ENCODE measurements around the gene MITF.

Gene MITF

DNA sequence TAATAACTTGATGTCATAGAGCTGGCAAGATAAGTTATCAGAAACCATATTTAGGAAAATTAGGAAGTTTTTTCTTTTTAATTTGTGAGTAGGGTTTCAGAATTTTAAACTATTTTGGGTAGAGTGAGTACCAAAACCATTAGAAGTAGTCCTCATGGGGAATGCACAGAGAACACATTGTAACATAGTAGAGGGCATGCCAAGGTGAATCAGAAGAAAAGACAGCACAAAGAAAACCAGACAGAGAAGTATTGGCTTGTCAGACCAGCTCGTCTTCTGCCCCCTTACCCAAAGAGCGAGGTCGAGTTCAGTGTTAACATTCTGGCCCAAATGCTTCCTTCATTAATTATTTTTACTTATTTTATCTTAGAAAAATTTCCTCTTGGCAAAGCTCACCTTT is 139.0 kb downstream of the MITF start:
- no peaks in the 10 kb centered on the region for H3K36me3 Mint-ChIP-seq
- H3K9me3 Mint-ChIP-seq = no peaks in the 10 kb centered on the region
- H3K4me3 Mint-ChIP-seq = no peak overlapping the region
- no peaks in the 10 kb centered on the region for H3K27me3 Mint-ChIP-seq
- H3K27ac Mint-ChIP-seq = no peak overlapping the region
- H3K4me1 Mint-ChIP-seq = no peaks in the 10 kb centered on the region

DNA sequence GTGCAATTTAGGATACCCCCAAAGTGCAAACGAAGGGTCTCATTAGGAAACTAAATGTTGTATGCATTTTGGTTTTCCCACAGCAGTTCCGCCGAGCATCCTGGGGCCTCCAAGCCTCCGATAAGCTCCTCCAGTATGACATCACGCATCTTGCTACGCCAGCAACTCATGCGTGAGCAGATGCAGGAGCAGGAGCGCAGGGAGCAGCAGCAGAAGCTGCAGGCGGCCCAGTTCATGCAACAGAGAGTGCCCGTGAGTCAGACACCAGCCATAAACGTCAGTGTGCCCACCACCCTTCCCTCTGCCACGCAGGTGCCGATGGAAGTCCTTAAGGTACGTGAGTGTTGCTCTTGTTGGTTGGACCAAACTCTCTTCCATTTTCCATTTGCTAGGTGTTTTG is 139.8 kb downstream of the MITF start:
- H3K4me3 Mint-ChIP-seq = no peak overlapping the region
- H3K4me1 Mint-ChIP-seq = no peaks in the 10 kb centered on the region
- H3K36me3 Mint-ChIP-seq = no peaks in the 10 kb centered on the region
- H3K27me3 Mint-ChIP-seq = no peaks in the 10 kb centered on the region
- H3K9me3 Mint-ChIP-seq = no peaks in the 10 kb centered on the region
- H3K27ac Mint-ChIP-seq = no peak overlapping the region

DNA sequence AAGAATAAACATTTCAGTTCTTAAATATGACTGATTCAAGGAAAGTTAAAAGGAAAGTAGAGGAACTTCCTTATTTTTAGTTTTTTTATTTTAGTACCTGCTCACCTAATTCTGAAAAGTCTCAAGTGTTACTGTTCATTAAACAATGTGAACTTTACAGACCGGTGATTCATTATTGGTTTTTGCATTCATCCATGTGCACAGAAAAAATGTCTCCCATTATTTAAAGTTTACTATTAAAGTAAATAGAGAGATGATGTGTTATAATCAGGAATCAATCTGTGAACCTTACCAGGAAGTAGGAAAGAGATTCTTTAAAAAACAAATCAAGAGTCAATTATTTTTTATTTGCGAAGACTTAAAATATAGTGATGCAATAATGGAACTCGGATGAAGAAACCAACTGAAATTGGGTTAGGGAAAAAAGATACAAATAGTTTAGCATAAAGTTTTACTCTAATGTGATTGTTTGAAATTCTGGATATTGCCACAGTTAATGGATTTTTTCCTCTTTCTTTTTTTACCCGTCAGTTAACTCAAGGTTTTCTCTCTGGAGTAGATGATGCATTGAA is 140.9 kb downstream of the MITF start:
- H3K4me3 Mint-ChIP-seq = no peak overlapping the region
- no peaks in the 10 kb centered on the region for H3K36me3 Mint-ChIP-seq
- H3K4me1 Mint-ChIP-seq = no peaks in the 10 kb centered on the region
- no peak overlapping the region for H3K27ac Mint-ChIP-seq
- H3K9me3 Mint-ChIP-seq = no peaks in the 10 kb centered on the region
- no peaks in the 10 kb centered on the region for H3K27me3 Mint-ChIP-seq

DNA sequence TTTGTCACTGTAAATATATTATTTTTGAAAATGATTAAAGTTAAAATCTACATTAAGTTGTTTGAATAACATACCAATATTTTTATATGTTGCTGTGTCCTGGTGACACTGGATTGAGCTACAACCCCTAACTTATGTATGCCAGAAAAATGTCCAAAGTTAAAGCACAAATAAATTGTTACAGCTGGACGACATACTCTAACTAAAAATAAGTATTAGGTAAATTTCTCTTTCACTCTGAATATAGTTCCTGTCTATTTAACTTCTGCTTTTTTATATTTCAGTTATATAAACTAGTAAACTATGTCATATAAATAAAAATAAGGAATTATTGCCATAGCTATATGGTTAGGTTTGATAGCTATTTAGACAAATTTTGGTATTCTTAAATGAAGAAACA is 141.8 kb downstream of the MITF start:
- Mint-ChIP-seq H3K4me3 (no peak overlapping the region), H3K36me3 (no peaks in the 10 kb centered on the region), H3K4me1 (no peaks in the 10 kb centered on the region), H3K9me3 (no peaks in the 10 kb centered on the region), H3K27me3 (no peaks in the 10 kb centered on the region), H3K27ac (no peak overlapping the region)

DNA sequence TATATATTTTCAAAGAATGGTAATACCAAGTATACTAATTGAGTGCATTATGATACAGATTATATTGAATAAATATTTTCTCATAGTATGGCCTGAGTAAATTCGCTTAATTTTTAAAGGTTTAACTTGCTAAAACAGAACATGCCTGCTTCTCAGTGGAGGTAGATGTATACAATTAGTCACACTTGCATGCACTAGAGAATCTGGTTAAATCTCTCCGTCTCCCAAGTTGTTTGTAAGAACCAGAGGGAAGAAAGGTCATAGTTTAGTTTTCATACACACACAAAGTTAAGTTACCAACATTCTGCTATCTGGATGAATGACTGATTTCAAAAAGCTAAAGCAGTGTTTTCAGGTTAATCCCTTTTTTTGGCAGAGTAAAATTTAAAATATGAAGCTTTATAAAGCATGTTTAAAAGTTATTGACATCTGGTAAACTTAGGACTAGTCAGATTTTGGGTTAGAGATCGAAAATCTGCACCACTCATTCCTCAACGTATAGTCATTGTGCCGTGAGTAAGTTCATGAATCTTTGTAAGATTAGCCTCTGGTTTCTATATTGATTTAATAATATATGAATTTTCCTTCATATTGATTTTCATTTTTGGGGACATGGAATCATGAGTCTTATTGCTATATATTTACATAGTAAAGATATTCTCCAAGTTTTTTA is 142.6 kb downstream of the MITF start:
- no peak overlapping the region for H3K27ac Mint-ChIP-seq
- H3K36me3 Mint-ChIP-seq = no peaks in the 10 kb centered on the region
- no peaks in the 10 kb centered on the region for H3K9me3 Mint-ChIP-seq

DNA sequence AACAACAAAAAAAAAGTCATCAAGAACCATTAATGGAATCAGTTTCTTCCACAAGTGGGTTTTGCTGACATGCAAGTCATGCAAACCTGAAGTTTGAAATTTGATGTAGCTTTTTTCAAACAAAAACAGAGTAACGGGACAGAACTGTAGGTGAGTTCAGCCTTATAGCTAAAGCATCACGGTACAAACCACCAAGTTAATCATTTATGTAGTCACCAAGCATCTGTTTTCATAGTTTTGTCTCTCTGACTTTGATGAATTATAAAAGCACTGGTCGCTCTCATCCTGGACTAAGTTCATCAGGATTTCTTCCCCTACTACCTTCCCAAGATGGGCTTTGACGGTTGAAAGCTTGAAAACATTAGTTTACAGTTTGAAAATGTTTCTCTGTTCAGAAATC is 143.3 kb downstream of the MITF start:
- Mint-ChIP-seq H3K4me1 (no peaks in the 10 kb centered on the region), H3K9me3 (no peaks in the 10 kb centered on the region), H3K4me3 (no peak overlapping the region), H3K36me3 (no peaks in the 10 kb centered on the region), H3K27ac (no peak overlapping the region), H3K27me3 (no peaks in the 10 kb centered on the region)

More for the DNA sequence above, 142.6 kb downstream of the MITF start:
- Mint-ChIP-seq H3K4me1 (no peaks in the 10 kb centered on the region), H3K27me3 (no peaks in the 10 kb centered on the region), H3K4me3 (no peak overlapping the region)

DNA sequence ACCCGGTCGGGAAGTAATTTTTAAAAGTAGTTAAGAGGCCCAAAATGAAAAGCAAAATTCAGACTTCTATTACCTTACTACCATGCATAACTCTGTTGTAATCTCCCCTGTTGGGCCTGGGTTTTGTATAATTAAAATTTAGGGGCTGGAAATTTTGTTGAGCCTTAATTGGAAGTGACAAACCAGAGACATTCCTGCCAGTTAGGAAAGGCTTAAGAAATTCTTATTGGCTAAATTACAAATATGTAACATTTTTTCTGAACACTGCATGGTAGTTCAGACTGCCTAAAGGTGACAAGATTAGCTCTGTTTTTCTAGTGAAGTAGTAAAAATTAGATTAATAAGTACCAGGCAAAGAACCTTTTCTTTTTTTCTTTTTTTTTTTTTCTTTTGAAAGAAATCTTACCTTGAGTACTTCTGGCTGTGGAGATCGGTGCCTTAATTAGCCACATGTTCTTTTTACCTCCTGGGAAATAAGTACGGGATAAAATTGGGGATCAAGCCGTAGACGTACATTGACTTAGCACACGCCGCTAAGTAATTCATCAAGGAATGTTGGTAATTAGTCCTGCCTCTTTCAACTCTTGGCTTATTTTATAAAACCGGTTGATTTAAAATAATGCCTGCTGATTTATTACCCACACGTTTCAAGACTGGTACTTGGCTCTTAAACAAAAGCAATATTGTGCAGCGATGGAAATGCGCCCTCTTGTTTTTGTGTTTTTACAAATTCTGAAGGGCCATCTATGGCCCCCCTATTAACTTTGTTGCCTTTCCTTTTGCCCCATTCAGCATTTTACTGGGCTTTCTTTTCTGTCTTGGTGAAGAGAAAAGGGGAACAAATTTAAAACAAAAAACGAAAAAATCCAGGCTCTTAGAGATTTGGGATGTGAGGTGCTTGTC is 149.0 kb downstream of the MITF start:
- Mint-ChIP-seq H3K9me3 (no peaks in the 10 kb centered on the region), H3K36me3 (no peaks in the 10 kb centered on the region), H3K4me1 (no peaks in the 10 kb centered on the region), H3K4me3 (no peak overlapping the region), H3K27ac (no peak overlapping the region), H3K27me3 (no peaks in the 10 kb centered on the region)

DNA sequence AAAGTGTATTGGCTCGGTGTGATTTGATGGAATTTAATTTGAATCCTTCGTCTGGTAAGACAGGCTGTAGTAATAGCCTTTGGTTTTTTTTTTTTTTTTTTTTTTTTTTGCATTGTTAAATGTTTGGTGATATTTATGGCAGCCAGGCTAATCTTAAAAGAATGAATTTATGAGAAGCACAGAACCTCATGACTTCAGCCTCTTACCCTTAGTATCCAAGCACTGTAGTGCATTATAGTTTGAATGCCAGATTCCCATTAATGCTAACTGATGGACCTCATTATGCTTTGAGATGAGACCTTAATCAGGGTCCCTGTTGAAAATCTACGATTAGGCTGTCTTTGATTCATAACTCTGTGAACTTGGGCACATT is 149.7 kb downstream of the MITF start:
- no peaks in the 10 kb centered on the region for H3K9me3 Mint-ChIP-seq
- no peaks in the 10 kb centered on the region for H3K36me3 Mint-ChIP-seq
- H3K27ac Mint-ChIP-seq = no peak overlapping the region
- H3K4me1 Mint-ChIP-seq = no peaks in the 10 kb centered on the region
- no peaks in the 10 kb centered on the region for H3K27me3 Mint-ChIP-seq
- no peak overlapping the region for H3K4me3 Mint-ChIP-seq

DNA sequence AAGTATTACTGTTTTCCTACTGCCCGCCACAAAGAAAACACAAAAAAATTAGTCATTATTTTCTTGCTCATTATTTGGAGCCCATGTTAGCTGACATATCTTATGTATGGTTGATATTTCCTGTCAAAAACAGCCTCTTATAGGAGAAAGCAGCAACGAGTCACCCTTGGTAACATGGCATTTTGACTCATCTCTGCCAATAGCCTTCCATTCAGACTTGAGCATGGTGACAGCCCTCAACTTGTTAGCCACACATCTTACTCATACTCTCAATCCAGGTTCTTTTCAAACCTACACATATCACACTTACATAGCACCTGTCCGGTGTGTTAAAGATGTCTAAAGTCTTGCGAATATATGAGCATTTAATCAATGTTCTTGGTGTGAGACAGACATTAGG is 150.8 kb downstream of the MITF start:
- Mint-ChIP-seq H3K4me1 (no peaks in the 10 kb centered on the region), H3K27ac (no peak overlapping the region), H3K36me3 (no peaks in the 10 kb centered on the region), H3K27me3 (no peaks in the 10 kb centered on the region), H3K9me3 (no peaks in the 10 kb centered on the region), H3K4me3 (no peak overlapping the region)

DNA sequence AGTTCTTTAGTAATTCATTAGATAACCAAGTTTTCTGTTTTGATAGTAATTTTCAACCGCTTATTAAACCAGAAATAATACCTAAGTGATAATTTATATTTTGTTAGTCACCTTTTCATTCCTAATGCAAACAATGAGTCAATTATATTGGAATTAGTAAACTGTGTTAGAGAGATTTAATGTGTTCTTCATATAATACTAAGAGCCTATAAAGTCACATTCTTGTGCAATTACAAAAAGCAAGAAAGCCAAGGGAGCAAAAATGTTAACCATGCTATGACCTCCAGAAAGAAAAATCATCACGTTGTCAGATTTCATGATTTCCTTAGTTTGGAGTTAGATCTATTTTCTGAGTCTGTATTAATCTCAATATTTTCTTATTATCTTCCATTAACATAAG is 151.4 kb downstream of the MITF start:
- H3K9me3 Mint-ChIP-seq = no peaks in the 10 kb centered on the region
- no peaks in the 10 kb centered on the region for H3K27me3 Mint-ChIP-seq
- H3K4me1 Mint-ChIP-seq = no peaks in the 10 kb centered on the region
- no peak overlapping the region for H3K27ac Mint-ChIP-seq
- H3K36me3 Mint-ChIP-seq = no peaks in the 10 kb centered on the region
- H3K4me3 Mint-ChIP-seq = no peak overlapping the region

DNA sequence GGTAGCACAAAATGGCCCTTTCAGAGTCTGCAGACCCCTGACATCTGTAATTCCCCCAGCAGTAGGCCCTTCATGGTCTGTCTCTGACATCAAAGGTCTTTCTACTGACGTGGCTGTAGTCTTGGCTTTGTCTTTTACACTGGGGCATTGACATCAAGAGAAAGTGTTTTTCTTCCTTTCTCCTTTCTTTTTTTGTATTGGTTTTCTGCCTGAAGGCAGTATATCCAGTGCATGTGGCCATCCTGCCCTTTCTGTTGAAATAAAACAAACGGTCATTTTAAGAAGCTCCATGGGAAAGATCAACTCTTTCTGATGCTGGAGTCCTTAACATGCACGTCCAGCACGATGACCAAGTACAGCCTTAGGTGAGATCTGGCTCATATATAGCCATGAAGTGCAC is 153.4 kb downstream of the MITF start:
- H3K4me3 Mint-ChIP-seq = no peak overlapping the region
- no peaks in the 10 kb centered on the region for H3K36me3 Mint-ChIP-seq
- H3K9me3 Mint-ChIP-seq = no peaks in the 10 kb centered on the region

DNA sequence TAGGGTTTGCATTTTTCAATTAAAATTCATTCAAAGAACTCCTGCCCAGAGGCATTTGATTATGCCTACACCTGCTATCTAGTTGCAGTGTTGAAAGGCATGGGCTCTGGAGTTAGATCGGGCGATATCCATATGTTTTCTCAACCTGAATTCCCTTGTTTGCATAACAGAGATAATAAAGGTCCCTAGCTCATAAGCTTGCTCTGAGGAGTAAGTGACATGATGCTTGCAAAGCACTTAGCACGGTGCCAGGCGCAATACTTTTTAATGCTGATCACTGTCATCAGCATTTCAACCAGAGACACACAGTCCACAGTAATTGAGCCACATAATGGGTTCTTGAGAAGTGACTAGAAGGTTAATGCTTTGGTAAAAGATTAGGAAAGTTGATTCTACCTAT is 154.0 kb downstream of the MITF start:
- H3K36me3 Mint-ChIP-seq = no peaks in the 10 kb centered on the region
- no peak overlapping the region for H3K4me3 Mint-ChIP-seq
- no peaks in the 10 kb centered on the region for H3K27me3 Mint-ChIP-seq
- no peak overlapping the region for H3K27ac Mint-ChIP-seq
- no peaks in the 10 kb centered on the region for H3K4me1 Mint-ChIP-seq
- H3K9me3 Mint-ChIP-seq = no peaks in the 10 kb centered on the region

More for the DNA sequence above, 153.4 kb downstream of the MITF start:
- no peaks in the 10 kb centered on the region for H3K27me3 Mint-ChIP-seq
- no peak overlapping the region for H3K27ac Mint-ChIP-seq
- no peaks in the 10 kb centered on the region for H3K4me1 Mint-ChIP-seq

DNA sequence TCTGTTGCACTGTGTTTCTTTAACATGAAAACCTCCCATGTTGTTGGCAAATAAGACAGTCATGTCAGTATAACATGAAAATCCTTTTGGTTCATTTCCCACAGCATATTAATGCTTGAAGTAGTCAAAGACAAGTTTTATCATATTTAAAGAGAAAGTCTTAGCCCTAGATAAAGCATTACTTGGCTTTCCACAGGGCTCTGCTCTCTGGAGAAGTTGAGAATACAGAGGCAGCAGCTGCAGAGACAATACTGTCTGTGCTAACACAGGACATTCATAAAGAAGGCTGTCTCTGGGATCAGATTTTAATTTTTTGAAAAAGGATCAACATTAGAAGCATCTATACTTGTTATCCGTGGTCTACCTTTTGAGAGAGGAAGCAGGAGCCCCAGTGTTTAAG is 156.8 kb downstream of the MITF start:
- Mint-ChIP-seq H3K27ac (no peak overlapping the region), H3K36me3 (no peaks in the 10 kb centered on the region), H3K27me3 (no peaks in the 10 kb centered on the region), H3K9me3 (no peaks in the 10 kb centered on the region), H3K4me3 (no peak overlapping the region), H3K4me1 (no peaks in the 10 kb centered on the region)

DNA sequence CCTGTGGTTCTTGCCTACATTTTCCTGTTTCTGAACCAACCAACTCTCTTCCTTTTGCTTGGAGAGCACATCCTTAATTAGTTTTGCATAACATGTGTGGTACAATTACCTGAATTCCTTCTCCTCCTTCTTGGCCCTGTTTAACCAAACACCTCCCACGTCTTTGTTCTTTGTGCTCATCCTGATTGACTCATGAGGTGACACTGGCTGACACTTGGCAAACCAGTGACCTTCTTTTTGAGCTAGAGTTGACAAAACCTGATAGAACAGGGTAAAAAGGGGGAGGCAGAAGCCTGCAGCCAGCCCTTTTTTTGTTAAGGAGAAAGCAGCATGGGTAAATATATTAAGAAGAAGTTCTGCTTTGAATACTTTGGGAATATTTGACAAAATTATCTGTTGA is 161.1 kb downstream of the MITF start:
- Mint-ChIP-seq H3K4me1 (no peaks in the 10 kb centered on the region), H3K36me3 (no peaks in the 10 kb centered on the region), H3K4me3 (no peak overlapping the region), H3K9me3 (no peaks in the 10 kb centered on the region), H3K27ac (no peak overlapping the region), H3K27me3 (peaks cover 3% of the 10 kb centered on the region)

DNA sequence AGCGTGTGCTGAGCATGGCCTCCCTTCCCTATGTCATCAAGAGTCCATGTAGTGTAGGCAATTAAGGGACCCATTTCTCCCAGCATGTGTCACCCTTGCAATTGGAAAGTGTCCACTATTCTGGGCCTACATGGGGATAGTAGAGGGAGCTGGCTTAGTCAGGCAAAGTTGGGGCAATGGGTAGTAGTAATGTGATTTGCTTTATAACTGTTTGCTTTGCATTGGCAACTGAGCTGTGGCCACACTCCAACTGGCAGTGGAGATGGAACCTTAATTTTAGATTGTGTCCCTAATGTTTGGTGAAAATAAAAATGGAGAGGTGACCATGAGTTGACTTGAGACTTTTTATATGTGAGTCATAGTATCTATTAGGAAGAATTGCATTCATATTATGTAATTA is 162.5 kb downstream of the MITF start:
- Mint-ChIP-seq H3K27ac (no peak overlapping the region), H3K9me3 (no peaks in the 10 kb centered on the region), H3K4me1 (no peaks in the 10 kb centered on the region), H3K36me3 (no peaks in the 10 kb centered on the region), H3K27me3 (peaks cover 3% of the 10 kb centered on the region), H3K4me3 (no peak overlapping the region)

DNA sequence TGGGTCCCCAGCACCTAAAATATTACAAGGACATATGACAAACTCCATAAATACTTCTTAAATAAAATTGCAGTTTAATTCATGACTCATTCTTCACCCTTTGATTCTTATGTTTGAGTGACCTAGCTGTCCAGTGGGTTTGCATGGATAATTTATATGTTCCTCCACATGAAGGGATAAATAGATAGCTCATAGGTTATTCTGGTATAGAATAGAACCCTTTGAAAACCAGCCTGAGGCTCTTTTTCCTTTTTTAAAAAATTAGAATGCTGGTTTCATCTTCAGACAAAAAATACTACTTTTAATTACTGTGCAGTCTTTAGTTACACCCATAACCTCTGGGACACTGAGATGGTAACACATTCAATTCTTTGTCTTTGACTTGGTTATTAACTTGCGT is 163.1 kb downstream of the MITF start:
- Mint-ChIP-seq H3K27me3 (peaks cover 5% of the 10 kb centered on the region), H3K4me1 (no peaks in the 10 kb centered on the region), H3K27ac (no peak overlapping the region), H3K9me3 (no peaks in the 10 kb centered on the region), H3K4me3 (no peak overlapping the region), H3K36me3 (no peaks in the 10 kb centered on the region)

Measured in activated naive CD4-positive, alpha-beta T cell treated with anti-CD3 and anti-CD28 coated beads, Interleukin-2, amount 50 U/mL, for 24 hours (primary cell).